ENCODE results near the gene CNPY2. TPM values are rescaled to one million over a fixed set of nuclear protein-coding genes. Genes with fewer than 3 reads are reported as not detected.

CNPY2 gene
- total RNA-seq, 4 donors from 2014 or later: 72.5 to 131 (median 91.0) TPM

DNA sequence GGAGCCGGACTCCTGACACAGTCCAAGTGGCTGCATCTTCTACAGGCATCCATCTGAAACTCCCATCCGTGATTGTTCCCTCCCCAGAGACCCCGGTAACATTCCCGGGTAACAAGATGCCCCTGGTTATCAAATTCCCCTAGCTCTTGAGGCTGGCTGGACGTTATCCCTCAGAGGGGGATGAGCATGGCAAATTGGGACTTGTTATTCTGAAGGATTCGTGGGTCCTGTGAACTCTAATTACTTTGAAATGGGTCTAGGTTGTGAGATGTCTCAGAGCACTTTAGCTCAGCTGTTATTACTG, 18.7 kb upstream of the CNPY2 start:
- H3K27me3 ChIP-seq: no peaks in the 10 kb centered on the region
- DNase-seq: no peak
- H3K27ac ChIP-seq: peak overlapping the region; percentile 91 to 95 (median 94)
- H3K4me3 ChIP-seq: peak overlapping the region; percentile 53 to 72 (median 66)
- H3K36me3 ChIP-seq: no peaks in the 10 kb centered on the region
- H3K9me3 ChIP-seq: no peaks in the 10 kb centered on the region
- peaks cover 0 to 7% (median 0%) of the 10 kb centered on the region in 4 donors for H3K4me1 ChIP-seq
- no peak for TF ChIP-seq POLR2A (IDR thresholded peaks at IDR 0.05)
- TF ChIP-seq, protein P1, sequence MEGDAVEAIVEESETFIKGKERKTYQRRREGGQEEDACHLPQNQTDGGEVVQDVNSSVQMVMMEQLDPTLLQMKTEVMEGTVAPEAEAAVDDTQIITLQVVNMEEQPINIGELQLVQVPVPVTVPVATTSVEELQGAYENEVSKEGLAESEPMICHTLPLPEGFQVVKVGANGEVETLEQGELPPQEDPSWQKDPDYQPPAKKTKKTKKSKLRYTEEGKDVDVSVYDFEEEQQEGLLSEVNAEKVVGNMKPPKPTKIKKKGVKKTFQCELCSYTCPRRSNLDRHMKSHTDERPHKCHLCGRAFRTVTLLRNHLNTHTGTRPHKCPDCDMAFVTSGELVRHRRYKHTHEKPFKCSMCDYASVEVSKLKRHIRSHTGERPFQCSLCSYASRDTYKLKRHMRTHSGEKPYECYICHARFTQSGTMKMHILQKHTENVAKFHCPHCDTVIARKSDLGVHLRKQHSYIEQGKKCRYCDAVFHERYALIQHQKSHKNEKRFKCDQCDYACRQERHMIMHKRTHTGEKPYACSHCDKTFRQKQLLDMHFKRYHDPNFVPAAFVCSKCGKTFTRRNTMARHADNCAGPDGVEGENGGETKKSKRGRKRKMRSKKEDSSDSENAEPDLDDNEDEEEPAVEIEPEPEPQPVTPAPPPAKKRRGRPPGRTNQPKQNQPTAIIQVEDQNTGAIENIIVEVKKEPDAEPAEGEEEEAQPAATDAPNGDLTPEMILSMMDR (IDR thresholded peaks at IDR 0.05): no peak

DNA sequence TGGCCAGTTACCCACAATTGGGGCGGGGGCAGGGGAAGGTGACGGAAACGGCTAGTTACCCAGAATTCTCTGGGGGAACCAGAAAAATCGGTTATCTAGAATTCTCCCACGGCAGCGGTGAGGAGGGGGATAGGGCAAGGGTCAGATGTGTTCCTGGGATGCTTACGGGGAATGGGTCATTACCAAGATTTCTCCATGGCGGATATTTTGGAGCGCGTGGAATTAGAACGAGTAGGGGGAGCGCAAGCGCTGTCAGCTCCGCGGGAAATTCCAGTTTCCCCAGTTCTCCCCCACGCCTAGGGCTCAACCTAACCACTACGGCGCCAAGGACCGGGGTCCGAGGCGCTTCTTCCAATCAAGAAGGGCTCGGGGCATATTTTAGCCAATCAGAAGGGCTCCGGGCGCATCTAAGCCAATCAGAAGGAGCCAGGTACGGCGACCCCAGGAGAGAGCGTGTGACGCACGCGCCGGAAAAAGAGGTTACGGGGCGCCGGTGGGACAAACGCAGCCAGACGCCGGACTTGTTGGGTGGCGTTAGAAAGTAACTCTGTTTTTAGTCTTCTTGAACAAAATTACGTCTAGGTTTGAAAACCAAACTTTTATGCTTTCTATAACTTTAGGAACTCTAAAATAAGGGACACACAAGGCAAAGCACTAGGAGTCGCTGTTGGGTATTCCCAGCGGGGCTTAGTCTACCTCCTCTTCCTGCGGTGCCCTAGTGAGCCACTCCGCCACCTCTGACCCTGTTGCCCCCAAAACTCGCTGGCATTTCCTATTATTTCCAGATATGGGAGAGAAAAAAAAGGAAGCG, 18.1 kb upstream of the CNPY2 start, which contains the start of gene PAN2:
TSS of gene PAN2 (minus strand) at position 322 of the 811 bp plus-strand sequence. CDS start 906 bp downstream, outside the sequence.
- peak; percentile 50 to 74 for TF ChIP-seq POLR2A (IDR thresholded peaks at IDR 0.05)
- TF ChIP-seq, protein P1 (IDR thresholded peaks at IDR 0.05): peak; percentile 17 to 68 (median 63)
- H3K4me3 ChIP-seq: peak within 1 kb of the TSS; percentile 53 to 72 (median 66)
- H3K36me3 ChIP-seq: no peaks in the 10 kb centered on the region
- peak within 1 kb of the TSS; percentile 91 to 95 (median 94) for H3K27ac ChIP-seq
- H3K27me3 ChIP-seq: no peaks in the 10 kb centered on the region
- DNase-seq: peak; percentile 93 to 98 (median 93)
- H3K4me1 ChIP-seq: peaks cover 0 to 7% (median 0%) of the 10 kb centered on the region in 4 donors
- no peaks in the 10 kb centered on the region for H3K9me3 ChIP-seq

DNA sequence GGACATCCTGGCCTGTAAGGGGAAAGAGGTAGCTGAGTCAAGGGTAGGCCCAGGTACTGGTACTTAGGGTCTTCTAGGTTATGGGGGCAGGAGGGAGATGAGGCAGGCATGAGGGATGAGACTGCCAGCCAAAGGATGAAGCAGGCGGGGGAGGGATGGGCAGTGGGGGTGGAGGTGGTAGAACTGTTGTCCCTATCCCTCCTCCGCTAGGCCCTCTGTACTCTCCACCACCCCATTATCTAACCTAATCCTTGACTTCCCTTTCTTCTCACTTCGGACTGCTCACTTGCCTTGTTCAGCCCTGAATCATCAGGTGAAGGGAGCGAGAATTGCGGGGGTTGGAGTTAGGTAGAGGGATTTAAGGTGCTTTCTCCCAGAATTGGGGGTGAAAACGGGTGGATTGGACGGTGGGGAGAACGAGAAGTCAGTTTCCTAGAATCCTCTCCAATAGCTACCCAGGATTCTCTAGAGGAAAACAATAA, 17.4 kb upstream of the CNPY2 start:
- peaks cover 0 to 3% (median 0%) of the 10 kb centered on the region in 3 donors for H3K36me3 ChIP-seq
- H3K9me3 ChIP-seq: no peaks in the 10 kb centered on the region
- TF ChIP-seq, protein P1 (IDR thresholded peaks at IDR 0.05): no peak
- TF ChIP-seq POLR2A (IDR thresholded peaks at IDR 0.05): no peak
- peak overlapping the region; percentile 53 to 72 (median 66) for H3K4me3 ChIP-seq
- peak overlapping the region; percentile 91 to 95 (median 94) for H3K27ac ChIP-seq
- peaks cover 0 to 7% (median 0%) of the 10 kb centered on the region in 4 donors for H3K4me1 ChIP-seq
- no peaks in the 10 kb centered on the region for H3K27me3 ChIP-seq
- no peak for DNase-seq

DNA sequence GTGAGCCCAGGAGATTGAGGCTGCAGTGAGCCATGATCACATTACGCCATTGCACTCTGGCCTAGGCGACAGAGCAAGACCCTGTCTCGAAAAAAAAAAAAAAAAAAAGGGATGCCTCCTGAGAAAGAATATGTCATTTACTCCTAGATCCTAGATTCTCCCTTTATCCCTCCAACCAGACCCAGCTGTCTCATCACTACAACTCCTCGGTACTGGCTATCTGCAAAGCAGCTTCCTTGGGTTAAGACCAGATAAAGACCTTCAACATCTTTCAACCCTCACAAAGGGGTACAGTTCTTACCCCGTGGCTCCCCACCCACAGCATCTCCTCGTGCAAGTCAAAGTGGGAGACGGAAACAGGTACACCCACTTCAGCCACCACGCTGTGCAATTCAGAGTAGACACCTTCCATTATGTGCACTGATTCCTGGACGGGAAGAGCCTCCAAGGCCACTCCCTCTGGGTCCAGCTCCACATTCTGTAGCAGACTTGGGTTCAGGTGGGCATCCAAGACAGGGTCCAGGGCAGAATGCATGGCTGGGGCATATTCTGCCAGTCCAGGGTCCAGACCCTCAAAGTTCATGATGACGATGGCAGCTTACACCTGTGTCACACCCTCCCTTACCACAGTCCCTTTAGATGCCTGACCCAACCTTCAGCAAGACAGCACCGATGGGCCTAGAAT, 16.9 kb upstream of the CNPY2 start:
- peak overlapping the region; percentile 53 to 72 (median 66) for H3K4me3 ChIP-seq
- H3K4me1 ChIP-seq: peaks cover 0 to 7% (median 0%) of the 10 kb centered on the region in 4 donors
- TF ChIP-seq, protein P1 (IDR thresholded peaks at IDR 0.05): no peak
- no peak for TF ChIP-seq POLR2A (IDR thresholded peaks at IDR 0.05)
- DNase-seq: peak in 1 of 3 donors; percentile 45
- H3K27ac ChIP-seq: peak overlapping the region; percentile 91 to 95 (median 94)
- H3K9me3 ChIP-seq: no peaks in the 10 kb centered on the region
- no peaks in the 10 kb centered on the region for H3K27me3 ChIP-seq
- H3K36me3 ChIP-seq: peaks cover 0 to 9% (median 0%) of the 10 kb centered on the region in 3 donors

DNA sequence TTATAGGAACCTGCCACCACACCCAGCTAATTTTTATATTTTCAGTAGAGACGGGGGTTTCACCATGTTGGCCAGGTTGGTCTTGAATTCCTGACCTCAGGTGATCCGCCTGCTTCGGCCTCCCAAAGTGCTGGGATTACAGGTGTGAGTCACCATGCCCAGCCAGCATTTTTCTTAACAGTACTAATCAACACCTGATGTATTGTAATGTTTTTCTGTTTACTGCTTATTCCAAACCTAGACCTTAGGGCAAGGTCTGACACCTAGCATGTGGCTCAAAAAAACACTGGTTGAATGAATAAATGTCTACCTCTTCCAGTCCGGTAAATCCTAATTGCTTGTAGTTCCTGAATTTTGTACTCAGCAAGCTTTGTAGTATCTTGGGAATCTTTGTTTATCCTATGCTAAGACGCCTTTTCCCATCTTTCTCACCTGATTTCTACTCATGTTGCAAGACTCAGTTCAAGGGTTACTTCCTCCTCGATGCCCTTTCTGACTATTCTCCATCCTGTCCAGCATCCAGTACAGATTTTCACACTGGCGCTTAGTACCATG, 15.2 kb upstream of the CNPY2 start:
- H3K36me3 ChIP-seq: peaks cover 0 to 25% (median 0%) of the 10 kb centered on the region in 3 donors
- H3K27ac ChIP-seq: peak overlapping the region in 2 of 4 donors; percentile 5 to 27
- no peaks in the 10 kb centered on the region for H3K9me3 ChIP-seq
- peaks cover 0 to 7% (median 0%) of the 10 kb centered on the region in 4 donors for H3K4me1 ChIP-seq
- H3K27me3 ChIP-seq: no peaks in the 10 kb centered on the region
- DNase-seq: no peak
- H3K4me3 ChIP-seq: no peak overlapping the region
- TF ChIP-seq POLR2A (IDR thresholded peaks at IDR 0.05): no peak
- TF ChIP-seq, protein P1 (IDR thresholded peaks at IDR 0.05): no peak
